Measurements from ENCODE around the gene HNRNPH1. TPM values are rescaled to one million over a fixed set of nuclear protein-coding genes. Genes with fewer than 3 reads are reported as not detected.

Gene HNRNPH1
- total RNA-seq, 1 donor from 2014 or later, result 1,210 TPM

- no peaks in the 10 kb centered on the region for H3K9me3 Mint-ChIP-seq
- ChIA-PET POLR2A (interaction anchor here (0.8 to 6.8 kb wide), 5 partner anchors 10 to 890 kb away, joined by 3 to 93 read pairs (median 4); partner anchors contain the start of gene ZNF354A), CTCF (no interaction called here)
- H3K4me3 Mint-ChIP-seq, result peak overlapping the region; percentile 98
- H3K27ac Mint-ChIP-seq, result peak overlapping the region; percentile 99
- no peaks in the 10 kb centered on the region for H3K27me3 Mint-ChIP-seq
- TF ChIP-seq CTCF (IDR thresholded peaks at IDR 0.05), result no peak
- intact Hi-C loops (cut with micrococcal nuclease), result loop anchor here (2.0 to 10.0 kb wide), 4 partner anchors 175 to 1488 kb away; partner anchors contain the start of genes LTC4S, MRNIP and RMND5B
- no peak for ATAC-seq (ENCODE audit: low read depth)
- DNase-seq, result no peak
- H3K4me1 Mint-ChIP-seq, result peaks cover 59% of the 10 kb centered on the region
- H3K36me3 Mint-ChIP-seq (ENCODE audit: low read depth), result peaks cover 80% of the 10 kb centered on the region
Observed at GRCh38 chr5:179620293-179620692, 3.2 kb downstream of the HNRNPH1 start.

- ChIA-PET CTCF (no interaction called here), POLR2A (interaction anchor here (0.5 to 6.8 kb wide), 3 partner anchors 9 to 112 kb away, joined by 4 to 93 read pairs (median 5); no protein-coding TSS in a partner anchor)
- peak overlapping the region; percentile 41 for H3K4me3 Mint-ChIP-seq
- peaks cover 57% of the 10 kb centered on the region for H3K4me1 Mint-ChIP-seq
- H3K27ac Mint-ChIP-seq, result peak overlapping the region; percentile 99
- H3K36me3 Mint-ChIP-seq (ENCODE audit: low read depth), result peaks cover 84% of the 10 kb centered on the region
- no peaks in the 10 kb centered on the region for H3K9me3 Mint-ChIP-seq
- ATAC-seq (ENCODE audit: low read depth) (no peak), DNase-seq (no peak)
- H3K27me3 Mint-ChIP-seq, result no peaks in the 10 kb centered on the region
- TF ChIP-seq CTCF (IDR thresholded peaks at IDR 0.05), result no peak
- intact Hi-C loops (cut with micrococcal nuclease), result loop anchor here (2.0 to 10.0 kb wide), 4 partner anchors 175 to 1487 kb away; partner anchors contain the start of genes LTC4S, MRNIP and RMND5B
Observed at GRCh38 chr5:179619776-179620175, 3.7 kb downstream of the HNRNPH1 start.

- intact Hi-C loops (cut with micrococcal nuclease), result no loop called here
- no peaks in the 10 kb centered on the region for H3K27me3 Mint-ChIP-seq
- no peak for ATAC-seq (ENCODE audit: low read depth)
- H3K4me1 Mint-ChIP-seq, result peaks cover 50% of the 10 kb centered on the region
- ChIA-PET CTCF (no interaction called here), POLR2A (interaction anchor here (0.5 to 6.8 kb wide), 3 partner anchors 9 to 113 kb away, joined by 4 to 93 read pairs (median 5); no protein-coding TSS in a partner anchor)
- no peak for DNase-seq
- peak overlapping the region; percentile 59 for H3K4me3 Mint-ChIP-seq
- no peak for TF ChIP-seq CTCF (IDR thresholded peaks at IDR 0.05)
- H3K9me3 Mint-ChIP-seq, result no peaks in the 10 kb centered on the region
- H3K27ac Mint-ChIP-seq, result peak overlapping the region; percentile 13
- peaks cover 91% of the 10 kb centered on the region for H3K36me3 Mint-ChIP-seq (ENCODE audit: low read depth)
Observed at GRCh38 chr5:179618923-179619554, 4.4 kb downstream of the HNRNPH1 start.

- peaks cover 93% of the 10 kb centered on the region for H3K36me3 Mint-ChIP-seq (ENCODE audit: low read depth)
- no peak overlapping the region for H3K4me3 Mint-ChIP-seq
- no peaks in the 10 kb centered on the region for H3K9me3 Mint-ChIP-seq
- peak overlapping the region; percentile 7 for H3K27ac Mint-ChIP-seq
- DNase-seq, result no peak
- POLR2A ChIA-PET, result interaction anchor here (1.6 kb wide), 1 partner anchor 10 kb away, joined by 5 read pairs; no protein-coding TSS in a partner anchor
- CTCF ChIA-PET, result no interaction called here
- ATAC-seq (ENCODE audit: low read depth), result no peak
- intact Hi-C loops (cut with micrococcal nuclease), result no loop called here
- no peaks in the 10 kb centered on the region for H3K27me3 Mint-ChIP-seq
- peaks cover 48% of the 10 kb centered on the region for H3K4me1 Mint-ChIP-seq
- TF ChIP-seq CTCF (IDR thresholded peaks at IDR 0.05), result no peak
Observed at GRCh38 chr5:179617930-179618329, 5.5 kb downstream of the HNRNPH1 start.

GRCh38 chr5:179616002-179616594 lies 7.4 kb downstream of the HNRNPH1 start:
- ATAC-seq (ENCODE audit: low read depth) (no peak), DNase-seq (no peak)
- H3K9me3 Mint-ChIP-seq, result no peaks in the 10 kb centered on the region
- H3K27ac Mint-ChIP-seq, result no peak overlapping the region
- H3K36me3 Mint-ChIP-seq (ENCODE audit: low read depth), result peaks cover 91% of the 10 kb centered on the region
- CTCF ChIA-PET, result no interaction called here
- TF ChIP-seq CTCF (IDR thresholded peaks at IDR 0.05), result no peak
- H3K4me1 Mint-ChIP-seq, result peaks cover 35% of the 10 kb centered on the region
- POLR2A ChIA-PET, result interaction anchor here (1.3 kb wide), 1 partner anchor 66 kb away, joined by 3 read pairs; the partner anchor contains the start of gene RUFY1
- intact Hi-C loops (cut with micrococcal nuclease), result no loop called here
- H3K4me3 Mint-ChIP-seq, result no peak overlapping the region
- no peaks in the 10 kb centered on the region for H3K27me3 Mint-ChIP-seq

Data from activated B cell treated with CpG ODN at 0.5 μM for 24 hours (primary cell).